HG03039 (cell line): ENCODE data around the gene DAB2IP.

Experiments
- ATAC-seq: cut with Tn5 transposase; IDR thresholded peaks from one replicate; pipeline ENCODE4 v1.9.1; 2021; ENCODE audit warnings: mild to moderate bottlenecking, moderate library complexity; ENCODE audit not compliant: unreplicated experiment

The DAB2IP gene

GRCh38 chr9:121773286-121773953 is 122.0 kb downstream of the DAB2IP start:
- no peak for ATAC-seq

- ATAC-seq: no peak
Measured at GRCh38 chr9:121773954-121774714, 122.7 kb downstream of the DAB2IP start.

- no peak for ATAC-seq
Measured at GRCh38 chr9:121774715-121775613, 123.5 kb downstream of the DAB2IP start.

- ATAC-seq: no peak
Measured at GRCh38 chr9:121776001-121776738, 124.7 kb downstream of the DAB2IP start.

- ATAC-seq: no peak
Measured at GRCh38 chr9:121776739-121777637, 125.6 kb downstream of the DAB2IP start.

GRCh38 chr9:121778252-121779225 is 127.1 kb downstream of the DAB2IP start:
- ATAC-seq: no peak

- no peak for ATAC-seq
Measured at GRCh38 chr9:121779381-121780117, 128.1 kb downstream of the DAB2IP start.

- no peak for ATAC-seq
Measured at GRCh38 chr9:121780177-121781040, 129.0 kb downstream of the DAB2IP start.

- ATAC-seq: no peak
Measured at GRCh38 chr9:121781145-121781548, 129.7 kb downstream of the DAB2IP start.

- no peak for ATAC-seq
Measured at GRCh38 chr9:121781701-121782464, 130.4 kb downstream of the DAB2IP start.

GRCh38 chr9:121782514-121783110 is 131.2 kb downstream of the DAB2IP start:
- no peak for ATAC-seq

- no peak for ATAC-seq
Measured at GRCh38 chr9:121783111-121783510, 131.7 kb downstream of the DAB2IP start.

GRCh38 chr9:121783521-121784507 is 132.4 kb downstream of the DAB2IP start:
- ATAC-seq: no peak

- no peak for ATAC-seq
Measured at GRCh38 chr9:121784731-121785411, 133.4 kb downstream of the DAB2IP start.
